ENCODE data around the gene MYO10.

DNA sequence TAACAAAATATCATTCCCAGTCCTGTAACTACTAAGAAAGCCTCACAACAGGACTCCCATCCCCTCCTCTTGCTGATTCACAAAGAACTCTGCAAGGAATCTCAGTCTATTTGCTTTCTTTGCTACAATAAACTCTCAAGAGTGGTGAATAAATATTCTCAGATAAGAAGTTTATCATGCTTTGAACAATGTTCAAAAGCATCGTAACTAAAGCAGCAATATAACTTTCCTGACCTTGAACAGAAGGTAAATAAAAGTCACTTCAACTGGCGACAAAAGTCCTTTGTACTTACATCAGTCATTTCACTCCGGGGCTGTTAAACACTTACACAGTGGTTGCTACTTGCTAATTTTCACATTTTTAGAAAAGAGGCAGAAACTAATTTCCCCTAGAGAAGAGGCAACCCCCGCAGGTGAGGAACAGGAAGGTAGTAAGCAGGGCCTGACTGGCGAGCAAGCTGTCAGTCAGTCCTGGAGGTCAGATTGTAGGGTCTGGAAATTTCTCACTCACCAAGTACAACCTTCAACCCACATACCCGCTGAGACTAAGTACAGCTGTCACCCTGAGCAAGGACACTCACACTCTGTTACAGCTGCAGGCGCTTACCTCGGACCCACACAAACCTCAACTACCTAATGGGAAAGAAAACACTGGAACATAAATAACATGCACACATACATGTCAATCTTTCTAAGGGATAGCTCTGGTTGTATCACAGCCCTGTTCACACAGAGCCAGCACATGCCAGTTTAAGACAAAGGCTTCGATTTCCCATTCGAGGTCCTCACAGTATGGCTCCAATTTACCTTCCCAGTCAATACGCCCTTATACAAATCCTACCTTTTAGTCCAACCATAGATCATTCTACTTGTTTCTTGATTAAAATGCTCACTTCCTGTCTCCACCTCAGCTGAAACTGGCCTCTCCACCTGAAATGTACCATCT is 214.7 kb downstream of the MYO10 start:
- TF ChIP-seq EZH2phosphoT487 (IDR thresholded peaks at IDR 0.05; ENCODE audit: low read depth) (no peak), CTCF (IDR thresholded peaks at IDR 0.05; ENCODE audit: low read depth, low read length) (no peak)

Data from OCI-LY3 (cell line).